Keratinocyte (primary cell): Measurements from ENCODE around the gene SHFL. TPM values are rescaled to one million over a fixed set of nuclear protein-coding genes. Genes with fewer than 3 reads are reported as not detected.

ENCODE experiments used
- DNase-seq: peaks from one replicate; pipeline ENCODE4 v3.0.0-alpha.2; 2011; ENCODE audit warnings: low read depth, missing footprints, low spot score
- FAIRE-seq: peaks from 2 replicates; lab custom pipeline; 2011; peaks lifted over from hg19 to GRCh38; lab: Jason Lieb, UNC
- H2AFZ ChIP-seq: 2 replicates; pipeline ENCODE4 v1.6.0; 2012; ENCODE audit warnings: low read length, control low read depth, inconsistent platforms; ENCODE audit not compliant: control insufficient read depth
- H3K27ac ChIP-seq: 2 replicates; pipeline ENCODE4 v1.5.1; 2011; ENCODE audit warnings: low read length; ENCODE audit not compliant: control insufficient read depth, insufficient read depth
- H3K27me3 ChIP-seq: 3 replicates; pipeline ENCODE4 v1.6.0; 2011; ENCODE audit warnings: low read length; ENCODE audit not compliant: control insufficient read depth, insufficient read depth; ENCODE audit errors: extremely low read depth
- H3K36me3 ChIP-seq, 2 experiments: 2 replicates in 1 of 2; 3 replicates in 1 of 2; pipeline ENCODE4 v1.5.1; 2011; ENCODE audit warnings: low read length in 2 of 2, mild to moderate bottlenecking in 1 of 2; ENCODE audit not compliant: control insufficient read depth in 2 of 2, insufficient read depth in 2 of 2; ENCODE audit errors: extremely low read depth in 1 of 2
- H3K4me1 ChIP-seq: 3 replicates; pipeline ENCODE4 v1.5.1; 2011; ENCODE audit warnings: low read length; ENCODE audit not compliant: control insufficient read depth, insufficient read depth; ENCODE audit errors: extremely low read depth
- H3K4me2 ChIP-seq: 3 replicates; pipeline ENCODE4 v1.6.0; 2011; ENCODE audit warnings: low read depth, low read length; ENCODE audit not compliant: control insufficient read depth, insufficient read depth; ENCODE audit errors: extremely low read depth
- H3K4me3 ChIP-seq, 3 experiments: fragments of 200-600 bp in 1 of 3; sonication (generic) in 1 of 3; 2 replicates in 2 of 3; 3 replicates in 1 of 3; pipeline ENCODE4 v1.5.1; 2011 to 2016; ENCODE audit warnings: low read length in 3 of 3, mild to moderate bottlenecking in 3 of 3, control low read depth in 2 of 3, inconsistent platforms in 1 of 3, low read depth in 1 of 3, mixed read lengths in 1 of 3, mixed run types in 1 of 3, moderate library complexity in 1 of 3; ENCODE audit not compliant: control insufficient read depth in 2 of 3, insufficient read depth in 2 of 3; ENCODE audit errors: extremely low read depth in 1 of 3
- H3K79me2 ChIP-seq: 2 replicates; pipeline ENCODE4 v1.6.0; 2012; ENCODE audit warnings: low read length; ENCODE audit not compliant: control insufficient read depth, insufficient read depth
- H3K9ac ChIP-seq: 3 replicates; pipeline ENCODE4 v1.6.0; 2011; ENCODE audit warnings: low read length; ENCODE audit not compliant: control insufficient read depth, insufficient read depth; ENCODE audit errors: extremely low read depth
- H3K9me1 ChIP-seq: 3 replicates; pipeline ENCODE4 v1.6.0; 2011; ENCODE audit warnings: low read length; ENCODE audit not compliant: control insufficient read depth, insufficient read depth; ENCODE audit errors: extremely low read depth
- H3K9me3 ChIP-seq: 2 replicates; pipeline ENCODE4 v1.5.1; 2012; ENCODE audit warnings: low read depth, low read length; ENCODE audit not compliant: control insufficient read depth
- H4K20me1 ChIP-seq: 3 replicates; pipeline ENCODE4 v1.6.0; 2011; ENCODE audit warnings: low read length; ENCODE audit not compliant: control insufficient read depth, insufficient read depth; ENCODE audit errors: extremely low read depth
- CTCF ChIP-seq, 3 experiments: IDR thresholded peaks in 1 of 3; conservative IDR thresholded peaks in 1 of 3; optimal IDR thresholded peaks in 1 of 3; 2 replicates in 2 of 3; 3 replicates in 1 of 3; pipeline versions ENCODE3 to v1.5.1; 2011; ENCODE audit warnings: low read length in 3 of 3, mild to moderate bottlenecking in 3 of 3, moderate library complexity in 2 of 3, control low read depth in 1 of 3, inconsistent platforms in 1 of 3; ENCODE audit not compliant: insufficient read depth in 2 of 3; ENCODE audit errors: extremely low read depth in 1 of 3
- EZH2 ChIP-seq: IDR thresholded peaks from one replicate; pipeline ENCODE4 v1.6.1; 2012; ENCODE audit warnings: inconsistent platforms, mild to moderate bottlenecking, low read length, moderate library complexity
- dilution Hi-C: fragments of 300-500 bp; cut with MboI; formaldehyde crosslinking; loops from one replicate; pipeline ENCODE4 v1.7.0; 2020; ENCODE audit warnings: low sequenced_read_pairs; ENCODE audit not compliant: extremely low pct_ligation_motif_present
- polyA plus RNA-seq, 5 experiments: library from polyadenylated mRNA; depleted of rRNA in 3 of 5; stranded (reverse) in 3 of 5; stranded (forward) in 1 of 5; unstranded in 1 of 5; fragments of >200 nt; gene quantifications; 1 replicate in 1 of 5; 2 replicates in 3 of 5; 3 replicates in 1 of 5; pipeline versions ENCODE4 v1.2.1 to v1.2.3, GENCODE V29; 2011 to 2012; ENCODE audit warnings: missing spikeins in 2 of 5, low read depth in 1 of 5, low replicate concordance in 1 of 5

The SHFL gene
- polyA plus RNA-seq, 1 donor (not counting 4 experiments of a cell fraction or from before 2014, with no cell fraction given): 36.4 TPM

DNA sequence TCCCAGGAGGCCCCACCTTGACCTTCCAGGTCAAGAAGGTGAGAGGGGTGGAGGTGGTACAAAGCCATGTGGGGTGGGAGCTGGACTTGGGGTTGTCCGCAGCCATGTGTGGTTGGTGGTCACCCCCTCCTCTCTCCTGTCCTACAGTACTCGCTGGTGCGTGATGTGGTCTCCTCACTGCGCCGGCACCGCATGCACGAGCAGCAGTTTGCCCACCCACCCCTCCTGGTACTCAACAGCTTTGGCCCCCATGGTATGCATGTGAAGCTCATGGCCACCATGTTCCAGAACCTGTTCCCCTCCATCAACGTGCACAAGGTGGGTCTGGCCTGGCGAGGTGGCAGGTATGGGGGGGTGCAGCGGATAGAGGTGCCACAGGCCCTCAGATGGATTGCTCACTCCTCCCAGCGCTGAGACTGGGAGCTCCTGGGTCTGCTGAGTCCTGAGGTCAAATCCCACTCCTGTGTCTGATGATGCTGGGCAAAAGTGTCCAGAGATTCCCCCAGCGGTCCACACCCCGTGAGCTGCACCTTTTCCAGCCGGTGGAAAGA lies 21.8 kb downstream of the SHFL start:
- TF ChIP-seq EZH2 (no peak), CTCF (optimal IDR thresholded peaks at IDR 0.05 in 1 of 3, IDR thresholded peaks at IDR 0.05 in 1 of 3, conservative IDR thresholded peaks at IDR 0.05 in 1 of 3; ENCODE audit: extremely low read depth in 1 of 3, insufficient read depth in 2 of 3, low read length in 3 of 3) (no peak)
- H3K4me3 ChIP-seq: no peak overlapping the region
- peaks cover 5% of the 10 kb centered on the region for H4K20me1 ChIP-seq
- H3K4me1 ChIP-seq: peaks cover 12% of the 10 kb centered on the region
- H3K79me2 ChIP-seq: peaks cover 36% of the 10 kb centered on the region
- no peaks in the 10 kb centered on the region for H3K27me3 ChIP-seq
- no peak overlapping the region for H3K4me2 ChIP-seq
- dilution Hi-C loops: no loop called here
- peaks cover 19 to 32% of the 10 kb centered on the region in 2 experiments for H3K36me3 ChIP-seq
- H3K9me1 ChIP-seq: no peaks in the 10 kb centered on the region
- H3K9ac ChIP-seq: no peak overlapping the region
- H2AFZ ChIP-seq: no peak overlapping the region
- FAIRE-seq (no peak), DNase-seq (no peak)
- no peak overlapping the region for H3K27ac ChIP-seq
- H3K9me3 ChIP-seq: no peaks in the 10 kb centered on the region

GRCh38 chr19:10109528-10109927 lies 23.4 kb downstream of the SHFL start:
- H4K20me1 ChIP-seq: peaks cover 9% of the 10 kb centered on the region
- FAIRE-seq: no peak

More at GRCh38 chr19:10109528-10109927, 23.4 kb downstream of the SHFL start:
- TF ChIP-seq EZH2 (no peak), CTCF (optimal IDR thresholded peaks at IDR 0.05 in 1 of 3, IDR thresholded peaks at IDR 0.05 in 1 of 3, conservative IDR thresholded peaks at IDR 0.05 in 1 of 3; ENCODE audit: extremely low read depth in 1 of 3, insufficient read depth in 2 of 3, low read length in 3 of 3) (no peak)
- no peak overlapping the region for H2AFZ ChIP-seq
- H3K27ac ChIP-seq: no peak overlapping the region
- no peak for DNase-seq
- dilution Hi-C loops: no loop called here
- H3K4me1 ChIP-seq: peaks cover 12% of the 10 kb centered on the region
- H3K9me1 ChIP-seq: no peaks in the 10 kb centered on the region
- peaks cover 36% of the 10 kb centered on the region for H3K79me2 ChIP-seq
- H3K4me3 ChIP-seq: no peak overlapping the region
- peaks cover 22 to 32% of the 10 kb centered on the region in 2 experiments for H3K36me3 ChIP-seq
- H3K27me3 ChIP-seq: no peaks in the 10 kb centered on the region
- no peaks in the 10 kb centered on the region for H3K9me3 ChIP-seq
- H3K9ac ChIP-seq: no peak overlapping the region
- H3K4me2 ChIP-seq: no peak overlapping the region
